H54 (cell line): ENCODE results near the gene LARGE2.
"Not testable (repeated sequence)": the region's sequence is repeated elsewhere in the genome, so short reads cannot be mapped to it uniquely, and the experiment has no call there.

Experiments used
- DNase-seq: peaks from one replicate; pipeline ENCODE4 v3.0.0; 2011; ENCODE audit warnings: low spot score, mixed read lengths; ENCODE audit not compliant: insufficient read length
- FAIRE-seq: peaks from 3 replicates; lab custom pipeline; 2011; peaks lifted over from hg19 to GRCh38; lab: Jason Lieb, UNC
- POLR2A ChIP-seq: IDR thresholded peaks from 2 replicates; pipeline ENCODE4 v1.6.1; 2011; ENCODE audit warnings: low read depth, mild to moderate bottlenecking, low read length

LARGE2 gene

GRCh38 chr11:45901626-45902025 lies 20.8 kb upstream of the LARGE2 start:
- no peak for FAIRE-seq
- no peak for DNase-seq
- TF ChIP-seq POLR2A: no peak

- no peak for FAIRE-seq
- DNase-seq: no peak
- TF ChIP-seq POLR2A: no peak
These were observed 19.7 kb upstream of the LARGE2 start for GRCh38 chr11:45902452-45903380.

GRCh38 chr11:45904309-45904915 lies 18.0 kb upstream of the LARGE2 start:
- FAIRE-seq (no peak), DNase-seq (no peak)
- no peak for TF ChIP-seq POLR2A

GRCh38 chr11:45905095-45905494 lies 17.4 kb upstream of the LARGE2 start:
- FAIRE-seq (no peak), DNase-seq (no peak)
- no peak for TF ChIP-seq POLR2A

- FAIRE-seq, DNase-seq: not testable (repeated sequence)
These were observed 16.9 kb upstream of the LARGE2 start for GRCh38 chr11:45905576-45905975.

- no peak for DNase-seq
- no peak for FAIRE-seq
- no peak for TF ChIP-seq POLR2A
These were observed 16.3 kb upstream of the LARGE2 start for GRCh38 chr11:45906096-45906682.

GRCh38 chr11:45906965-45907611 lies 15.4 kb upstream of the LARGE2 start, which contains the start of gene FREY1:
FREY1 (minus strand) TSS chr11:45907271; CDS start chr11:45907245, 26 bp downstream.
- no peak for TF ChIP-seq POLR2A
- DNase-seq: no peak
- no peak for FAIRE-seq

- no peak for TF ChIP-seq POLR2A
- DNase-seq (no peak), FAIRE-seq (no peak)
These were observed 14.5 kb upstream of the LARGE2 start for GRCh38 chr11:45907911-45908370.

GRCh38 chr11:45909594-45910475 lies 12.6 kb upstream of the LARGE2 start:
- DNase-seq: no peak
- FAIRE-seq: no peak
- no peak for TF ChIP-seq POLR2A

GRCh38 chr11:45910623-45911022 lies 11.8 kb upstream of the LARGE2 start:
- TF ChIP-seq POLR2A: no peak
- DNase-seq: no peak
- no peak for FAIRE-seq

GRCh38 chr11:45913514-45913913 lies 8.9 kb upstream of the LARGE2 start:
- no peak for FAIRE-seq
- DNase-seq: no peak
- no peak for TF ChIP-seq POLR2A

GRCh38 chr11:45913942-45914635 lies 8.4 kb upstream of the LARGE2 start:
- no peak for TF ChIP-seq POLR2A
- FAIRE-seq (no peak), DNase-seq (no peak)
